Stimulated activated CD8-positive, alpha-beta memory T cell treated with anti-CD3 and anti-CD28 coated beads, Interleukin-7, amount 100 ng/mL, for 48 hours (primary cell): Measurements from ENCODE around the gene TNNT3.

Experiments
- DNase-seq, 2 donors: peaks; one replicate each; pipeline ENCODE4 v3.0.0-alpha.2; 2020; ENCODE audit warnings: low read depth in 1 of 2; ENCODE audit errors: extremely low read depth in 1 of 2

The TNNT3 gene

GRCh38 chr11:1921574-1922141, 2.2 kb downstream of the TNNT3 start:
- no peak for DNase-seq

DNA sequence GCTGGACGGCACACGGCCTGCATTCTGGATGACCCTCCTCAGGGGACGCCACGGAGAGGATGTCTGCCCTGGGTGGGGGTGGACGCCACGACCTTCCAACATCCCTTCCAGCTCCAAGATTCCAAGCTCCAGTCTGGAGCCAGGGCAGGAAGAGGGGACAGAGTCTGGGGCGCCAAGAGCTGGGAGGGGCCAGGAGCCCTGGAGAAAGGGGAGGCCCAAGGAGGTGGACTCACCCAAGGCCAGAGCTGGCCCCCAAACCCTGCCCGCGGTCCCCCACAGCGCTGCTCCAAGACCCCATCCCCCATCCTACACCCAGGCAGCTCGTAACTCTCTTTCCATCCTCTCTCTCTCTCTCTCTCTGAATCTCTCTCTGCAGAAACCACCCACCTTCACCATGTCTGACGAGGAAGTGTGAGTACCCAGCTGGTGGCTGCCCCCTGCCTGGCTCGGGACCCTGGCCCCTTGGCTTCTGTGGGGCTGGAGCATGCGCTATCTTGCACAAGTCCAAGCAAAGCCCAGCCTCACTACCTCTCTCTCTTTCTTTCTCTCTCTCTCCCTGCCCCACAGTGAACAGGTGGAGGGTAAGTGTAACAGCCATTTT, 3.1 kb downstream of the TNNT3 start:
- DNase-seq, result no peak

DNA sequence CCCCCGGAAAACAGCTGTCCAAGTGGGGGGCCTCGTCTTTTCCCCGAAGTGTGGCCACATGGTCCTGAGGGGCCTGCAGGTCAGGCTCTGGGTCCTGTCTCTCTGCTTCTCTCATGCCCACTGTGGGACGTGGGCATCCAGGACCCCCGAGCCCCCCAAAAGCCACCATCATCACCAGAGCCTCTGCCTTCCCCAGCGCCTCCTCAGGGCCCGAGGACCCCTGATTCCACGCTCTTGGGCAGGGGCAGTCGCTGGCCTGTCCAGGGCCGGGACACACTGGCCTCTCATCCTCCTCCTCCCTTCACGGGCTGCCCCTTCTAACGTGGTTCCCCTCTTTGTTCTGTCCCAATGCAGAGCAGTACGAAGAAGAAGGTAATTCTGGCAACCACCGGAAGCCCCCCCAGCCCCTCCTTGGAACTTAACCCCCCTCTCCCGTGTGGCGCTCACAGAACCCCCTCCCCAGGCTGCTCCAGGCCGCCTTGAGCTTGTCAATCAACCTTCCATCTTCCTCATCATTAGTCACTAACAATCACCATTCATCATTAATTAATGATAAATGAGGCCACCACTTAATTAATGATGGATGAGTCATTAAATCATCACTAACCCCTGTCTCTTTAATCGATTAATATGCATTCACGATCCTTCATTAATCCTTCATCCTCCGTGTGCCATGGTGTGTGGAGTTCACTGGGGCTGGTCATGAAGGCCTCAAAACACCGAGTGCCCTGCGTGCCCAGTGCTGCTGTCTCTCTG, 3.9 kb downstream of the TNNT3 start:
- no peak for DNase-seq

- no peak for DNase-seq
These were observed 4.7 kb downstream of the TNNT3 start for GRCh38 chr11:1924181-1924580.

- DNase-seq, result no peak
These were observed 5.3 kb downstream of the TNNT3 start for GRCh38 chr11:1924646-1925372.

- no peak for DNase-seq
These were observed 6.1 kb downstream of the TNNT3 start for GRCh38 chr11:1925373-1926155.

GRCh38 chr11:1926156-1927025, 6.9 kb downstream of the TNNT3 start:
- DNase-seq, result no peak

GRCh38 chr11:1927026-1927847, 7.7 kb downstream of the TNNT3 start:
- DNase-seq, result no peak

DNA sequence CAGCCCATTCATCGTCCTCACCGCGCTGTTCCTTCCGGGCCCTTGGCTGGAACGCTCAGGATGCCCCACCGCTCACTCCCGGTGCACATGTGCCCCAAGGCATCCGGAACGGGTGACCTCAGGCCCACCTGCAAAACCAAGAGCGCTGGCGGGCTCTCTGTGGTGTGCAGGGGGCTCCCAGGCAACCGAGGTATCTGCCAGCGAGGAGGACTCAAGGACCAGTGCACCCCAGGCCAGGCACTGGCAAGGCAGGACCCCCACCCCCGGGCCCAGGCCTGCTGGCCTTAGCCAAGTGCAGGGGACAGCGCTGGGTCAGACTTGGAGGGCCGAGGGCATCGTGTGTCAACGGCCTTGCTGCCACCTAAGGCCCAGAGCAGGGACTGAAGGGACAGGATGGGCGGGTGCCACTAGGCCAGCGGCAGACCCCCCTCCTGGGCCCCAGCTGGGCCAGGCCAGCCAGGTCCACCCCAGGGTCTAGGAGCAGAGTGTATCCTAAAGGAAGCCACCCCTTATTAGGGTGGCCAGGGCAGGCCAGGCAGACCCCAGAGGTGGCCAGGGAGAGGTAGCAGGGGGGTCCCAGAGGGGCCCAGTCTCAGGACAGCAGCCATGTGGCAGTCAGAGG, 8.5 kb downstream of the TNNT3 start:
- DNase-seq, result no peak

DNA sequence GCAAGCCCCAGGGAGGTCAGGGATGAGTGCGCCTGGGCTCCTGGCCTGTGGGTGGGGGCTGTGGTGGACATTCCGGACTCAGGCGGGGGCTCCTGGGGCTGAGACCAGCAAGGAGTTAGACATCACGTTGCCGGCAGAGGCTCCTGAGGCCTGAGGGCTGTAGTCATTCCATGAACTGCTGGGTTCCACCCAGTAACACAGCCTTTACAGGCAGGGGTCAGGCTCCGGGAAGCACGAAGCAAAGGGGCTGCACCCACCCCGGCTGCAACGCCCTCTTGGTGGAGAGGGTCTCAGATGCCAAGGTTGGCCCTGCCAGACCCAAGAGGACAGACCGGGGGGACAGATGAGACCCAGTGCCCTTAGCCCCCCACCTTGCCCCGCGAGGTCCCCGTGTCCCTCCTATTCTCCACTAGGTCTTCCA, 9.0 kb downstream of the TNNT3 start:
- DNase-seq, result no peak

DNA sequence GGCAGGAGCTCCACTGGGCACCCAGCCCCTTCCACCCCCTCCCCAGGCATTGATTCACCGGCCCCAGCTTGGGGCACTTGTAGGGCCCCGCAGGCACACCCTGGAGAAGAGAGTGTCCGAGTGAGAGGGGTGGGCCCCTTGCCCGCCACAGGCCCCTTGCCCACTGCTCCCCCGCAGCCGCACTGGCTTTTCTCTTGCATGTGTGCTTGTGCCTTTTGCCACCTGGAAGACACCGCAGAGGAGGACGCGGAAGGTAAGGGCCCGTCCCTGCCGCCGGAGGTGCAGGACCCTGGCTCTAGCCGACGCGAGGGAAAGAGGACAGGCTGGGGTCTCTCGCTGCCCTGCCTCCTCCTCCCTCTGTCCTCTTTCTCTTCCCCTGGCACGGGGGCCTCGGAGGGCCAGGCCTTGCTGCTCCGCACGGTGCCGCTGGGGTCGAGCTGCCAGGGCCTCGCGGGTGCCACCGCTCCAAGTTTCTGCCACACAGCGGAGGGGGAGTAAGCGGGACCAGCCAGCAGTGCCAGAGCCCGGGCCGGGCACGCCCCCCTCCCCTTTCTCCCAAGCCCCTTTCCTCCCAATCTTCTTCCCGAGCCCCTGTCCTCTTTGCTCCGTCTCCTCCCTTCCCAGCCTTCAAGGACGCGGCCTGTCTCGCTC, 9.5 kb downstream of the TNNT3 start:
- no peak for DNase-seq

DNA sequence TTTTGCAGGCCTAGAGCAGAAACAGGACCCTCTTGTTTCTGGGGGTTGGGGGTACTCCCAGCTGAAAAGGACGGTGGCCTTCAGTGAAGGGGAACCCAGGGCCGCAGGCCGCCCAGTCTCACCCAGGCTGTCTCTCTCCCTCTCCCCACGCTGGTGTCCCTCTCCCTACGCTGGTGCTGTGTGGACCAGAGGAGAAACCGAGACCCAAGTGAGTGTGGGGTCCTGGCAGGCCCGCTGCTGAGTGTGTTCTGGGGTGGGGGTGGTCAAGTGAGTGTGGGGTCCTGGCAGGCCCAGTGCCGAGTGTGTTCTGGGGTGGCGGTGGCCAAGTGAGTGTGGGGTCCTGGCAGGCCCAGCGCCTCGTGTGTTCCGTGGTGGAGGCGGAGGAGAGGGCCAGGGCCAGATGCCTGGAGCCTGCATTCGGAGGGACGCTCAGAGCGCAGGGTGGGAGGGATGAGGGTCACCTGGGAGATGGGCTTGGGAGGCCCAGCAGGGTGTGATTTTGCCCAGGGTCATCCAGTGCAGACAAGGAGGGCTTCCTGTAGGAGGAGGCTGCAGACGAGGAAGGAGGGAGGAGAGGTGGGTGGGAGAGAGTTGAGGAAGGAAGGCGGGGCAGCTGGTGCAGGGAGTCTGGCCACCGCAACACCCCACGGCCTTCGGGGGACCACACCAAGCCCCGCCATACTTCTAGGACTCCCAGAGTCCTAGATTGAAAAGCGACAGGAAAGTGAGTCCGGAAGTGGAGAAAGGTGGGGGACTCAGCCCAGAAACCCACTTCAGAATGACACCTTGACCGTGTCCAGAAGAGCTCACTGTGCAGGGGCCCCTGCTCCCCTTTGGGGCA, 10.3 kb downstream of the TNNT3 start:
- no peak for DNase-seq

DNA sequence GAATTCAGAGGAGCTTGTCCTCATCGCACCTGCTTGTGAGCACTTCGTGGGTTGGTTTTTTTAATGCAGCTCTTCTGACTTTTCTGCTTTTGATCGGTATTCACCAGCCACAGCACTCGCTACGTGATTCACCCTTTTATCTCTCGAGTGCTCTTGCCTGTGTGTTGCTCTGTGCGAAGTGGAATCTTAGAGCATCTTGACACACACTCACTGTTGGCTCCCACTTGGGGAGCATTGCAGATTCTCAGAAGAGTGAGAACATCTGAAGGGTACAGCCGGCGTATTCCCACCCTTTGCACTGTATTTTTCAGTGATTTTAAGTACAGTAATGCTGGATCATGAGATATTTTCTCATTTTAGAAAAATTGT, 10.9 kb downstream of the TNNT3 start:
- no peak for DNase-seq

DNA sequence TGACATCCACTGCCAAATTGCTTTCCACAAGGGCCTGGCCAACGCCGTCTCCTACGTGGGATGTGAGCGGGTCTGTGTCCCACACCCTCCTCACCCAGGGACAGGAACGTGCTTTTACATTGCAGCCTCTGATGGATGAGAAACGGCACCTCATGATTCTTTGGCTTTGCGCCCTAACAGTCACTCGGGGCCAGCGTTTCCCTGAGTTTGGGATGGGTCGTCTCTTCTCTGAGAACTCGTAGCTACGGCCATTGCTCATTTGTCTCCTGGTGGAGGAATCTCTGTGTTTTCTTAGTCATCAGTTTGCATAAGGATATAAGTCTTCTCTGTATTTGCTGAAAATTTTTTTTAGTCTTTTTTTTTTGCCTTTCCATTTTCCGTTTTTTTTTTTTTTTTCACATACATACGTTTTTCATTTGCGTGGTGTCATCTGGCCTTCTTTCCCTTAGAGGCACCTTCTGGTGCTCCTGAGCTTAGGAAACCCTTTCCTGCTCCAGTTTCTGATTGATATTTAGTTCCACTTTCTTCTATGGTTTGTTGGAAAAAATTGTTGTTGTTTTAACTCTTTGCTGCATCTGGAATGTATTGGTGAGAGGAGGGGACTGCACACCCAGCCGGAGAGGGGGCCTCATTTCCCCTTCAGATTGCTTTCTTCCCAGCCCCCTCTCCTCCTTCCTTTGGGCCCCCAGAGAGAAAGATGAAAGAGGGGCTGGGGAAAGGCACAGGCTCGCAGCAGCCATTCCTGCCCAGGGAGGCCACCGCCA, 12.0 kb downstream of the TNNT3 start:
- no peak for DNase-seq

GRCh38 chr11:1932105-1932480, 12.6 kb downstream of the TNNT3 start:
- DNase-seq, result no peak

- DNase-seq, result no peak
These were observed 13.2 kb downstream of the TNNT3 start for GRCh38 chr11:1932681-1933080.
